Liver (tissue), 9 donors: Measurements from ENCODE around the gene MPND. TPM values are rescaled to one million over a fixed set of nuclear protein-coding genes. Genes with fewer than 3 reads are reported as not detected.
A peak's percentile ranks its signal among the peaks of the same experiment; 100 is the strongest.

Experiments used
- DNase-seq: peaks from one replicate; pipeline ENCODE4 v3.0.0-alpha.2; 2017; ENCODE audit warnings: low spot score
- H3K27ac ChIP-seq, 2 donors: one replicate each; pipeline ENCODE4 v1.7.0; 2013; ENCODE audit warnings: inconsistent platforms in 2 of 2, low read length in 2 of 2, control low read depth in 1 of 2, low read depth in 1 of 2, mild to moderate bottlenecking in 1 of 2
- H3K27me3 ChIP-seq, 4 donors: one replicate each; pipeline versions ENCODE4 v1.6.1 to v1.7.0; 2013; ENCODE audit warnings: low read length in 3 of 4, inconsistent platforms in 1 of 4, mild to moderate bottlenecking in 1 of 4, moderate library complexity in 1 of 4; ENCODE audit not compliant: control insufficient read depth in 4 of 4, insufficient read depth in 4 of 4
- H3K36me3 ChIP-seq, 4 donors: one replicate each; pipeline versions ENCODE4 v1.6.1 to v1.7.0; 2013; ENCODE audit warnings: low read length in 3 of 4, mild to moderate bottlenecking in 3 of 4, low read depth in 1 of 4, moderate library complexity in 1 of 4; ENCODE audit not compliant: control insufficient read depth in 4 of 4, insufficient read depth in 3 of 4
- H3K4me1 ChIP-seq, 4 donors: one replicate each; pipeline versions ENCODE4 v1.6.1 to v1.7.0; 2013; ENCODE audit warnings: low read length in 3 of 4, mild to moderate bottlenecking in 3 of 4, moderate library complexity in 1 of 4; ENCODE audit not compliant: control insufficient read depth in 4 of 4, insufficient read depth in 4 of 4
- H3K4me3 ChIP-seq, 3 donors: one replicate each; pipeline versions ENCODE4 v1.6.1 to v1.7.0; 2013; ENCODE audit warnings: low read length in 3 of 3, control low read depth in 1 of 3, low read depth in 1 of 3, mild to moderate bottlenecking in 1 of 3
- H3K9ac ChIP-seq, 2 donors: one replicate each; pipeline ENCODE4 v1.7.0; 2013; ENCODE audit warnings: low read length in 2 of 2, mild to moderate bottlenecking in 2 of 2, moderate library complexity in 2 of 2, control low read depth in 1 of 2, low read depth in 1 of 2
- H3K9me3 ChIP-seq, 4 donors: one replicate each; pipeline versions ENCODE4 v1.6.1 to v1.7.0; 2013; ENCODE audit warnings: low read length in 3 of 4; ENCODE audit not compliant: control insufficient read depth in 4 of 4
- EGR1 ChIP-seq, 2 donors: IDR thresholded peaks; 2 replicates each; pipeline ENCODE4 v1.6.1; 2016 to 2018; ENCODE audit warnings: antibody characterized with exemption in 2 of 2, low read depth in 2 of 2
- FOXA1 ChIP-seq: IDR thresholded peaks from 2 replicates; pipeline ENCODE4 v1.6.1; 2016; ENCODE audit warnings: antibody characterized with exemption
- FOXA2 ChIP-seq: IDR thresholded peaks from 2 replicates; pipeline ENCODE4 v1.6.1; 2016; ENCODE audit warnings: antibody characterized with exemption
- HNF4A ChIP-seq, 2 donors: conservative IDR thresholded peaks; 2 replicates each; pipeline ENCODE4 v1.6.1; 2016; ENCODE audit warnings: antibody characterized with exemption in 2 of 2, mild to moderate bottlenecking in 2 of 2
- HNF4G ChIP-seq: IDR thresholded peaks from 2 replicates; pipeline ENCODE4 v1.6.1; 2016; ENCODE audit warnings: antibody characterized with exemption
- JUND ChIP-seq, 2 donors: IDR thresholded peaks; 2 replicates each; pipeline ENCODE4 v1.6.1; 2016; ENCODE audit warnings: antibody characterized with exemption in 2 of 2
- NR2F2 ChIP-seq: IDR thresholded peaks from 2 replicates; pipeline ENCODE4 v1.6.1; 2016; ENCODE audit warnings: antibody characterized with exemption
- RAD21 ChIP-seq, 2 donors: IDR thresholded peaks; 2 replicates each; pipeline ENCODE4 v1.6.1; 2016; ENCODE audit warnings: antibody characterized with exemption in 2 of 2, mild to moderate bottlenecking in 2 of 2
- REST ChIP-seq: IDR thresholded peaks from 2 replicates; pipeline ENCODE4 v1.6.1; 2016; ENCODE audit warnings: antibody characterized with exemption, mild to moderate bottlenecking
- RXRA ChIP-seq, 2 donors: IDR thresholded peaks; 2 replicates each; pipeline ENCODE4 v1.6.1; 2017 to 2018; ENCODE audit warnings: antibody characterized with exemption in 2 of 2, mild to moderate bottlenecking in 1 of 2
- SP1 ChIP-seq: IDR thresholded peaks from 2 replicates; pipeline ENCODE4 v1.6.1; 2018; ENCODE audit warnings: antibody characterized with exemption, mild to moderate bottlenecking
- TAF1 ChIP-seq: conservative IDR thresholded peaks from 2 replicates; pipeline ENCODE4 v1.6.1; 2016; ENCODE audit warnings: antibody characterized with exemption, mild to moderate bottlenecking
- YY1 ChIP-seq: IDR thresholded peaks from 2 replicates; pipeline ENCODE4 v1.6.1; 2016; ENCODE audit warnings: antibody characterized with exemption, mild to moderate bottlenecking
- WGBS: extraction: QIAGEN DNeasy Blood & Tissue Kit; methylation state at CpG from one replicate; pipeline ENCODE4 v1.1.7; 2013; 5-methylcytosine and 5-hydroxymethylcytosine counted together
- polyA plus RNA-seq, 2 donors: library from polyadenylated mRNA; stranded (reverse) in 1 of 2; unstranded in 1 of 2; fragments of 200-250 nt in 1 of 2; fragments of >200 nt in 1 of 2; fragmentation: Nextera tagmentation in 1 of 2; extraction: Ambion mirVana in 1 of 2; gene quantifications; one replicate each; pipeline versions ENCODE4 v1.2.1 to v1.2.3, GENCODE V29; 2013 to 2015
- total RNA-seq, 2 donors: library from RNA; depleted of rRNA; stranded (reverse); fragments of >200 nt; gene quantifications; one replicate each; pipeline ENCODE4 v1.2.3, GENCODE V29; 2014
- TF ChIP-seq, protein P1 (sequence below): IDR thresholded peaks from 2 replicates; pipeline ENCODE4 v1.6.1; 2016; ENCODE audit warnings: antibody characterized with exemption
- TF ChIP-seq, protein P2 (sequence below): IDR thresholded peaks from 2 replicates; pipeline ENCODE4 v1.6.1; 2016; ENCODE audit warnings: antibody characterized with exemption
- TF ChIP-seq, protein P3 (sequence below): IDR thresholded peaks from 2 replicates; pipeline ENCODE4 v1.6.1; 2016; ENCODE audit warnings: antibody characterized with exemption
- donor health status: healthy.
- donor health status: healthy.
- donor health status: healthy.
- donor health status: healthy.
- donor health status: healthy.

Gene MPND
- total and polyA plus RNA-seq, 4 donors = 4.7 to 9.9 (median 9.2) TPM

GRCh38 chr19:4358709-4359626 lies 15.6 kb downstream of the MPND start:
- H3K27me3 ChIP-seq = no peaks in the 10 kb centered on the region
- no peaks in the 10 kb centered on the region for H3K9me3 ChIP-seq
- H3K4me1 ChIP-seq = peaks cover 0 to 4% (median 0%) of the 10 kb centered on the region in 4 donors
- TF ChIP-seq SP1 = no peak
- no peak for TF ChIP-seq RAD21 (IDR thresholded peaks at IDR 0.05)
- no peak for TF ChIP-seq FOXA1
- TF ChIP-seq, protein P1, sequence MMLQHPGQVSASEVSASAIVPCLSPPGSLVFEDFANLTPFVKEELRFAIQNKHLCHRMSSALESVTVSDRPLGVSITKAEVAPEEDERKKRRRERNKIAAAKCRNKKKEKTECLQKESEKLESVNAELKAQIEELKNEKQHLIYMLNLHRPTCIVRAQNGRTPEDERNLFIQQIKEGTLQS = no peak
- TF ChIP-seq REST = no peak
- no peak for TF ChIP-seq HNF4G
- no peak for TF ChIP-seq YY1
- no peak overlapping the region for H3K9ac ChIP-seq
- H3K36me3 ChIP-seq = peaks cover 4 to 52% (median 27%) of the 10 kb centered on the region in 4 donors
- H3K27ac ChIP-seq = no peak overlapping the region
- 86% methylated on average over 25 of the region's 25 CpGs for WGBS
- no peak overlapping the region for H3K4me3 ChIP-seq
- DNase-seq = peak; percentile 30

- no peak overlapping the region for H3K9ac ChIP-seq
- H3K9me3 ChIP-seq = no peaks in the 10 kb centered on the region
- peak; percentile 31 for DNase-seq
- H3K27ac ChIP-seq = no peak overlapping the region
- WGBS = 84% methylated on average over 13 of the region's 13 CpGs
- no peaks in the 10 kb centered on the region for H3K27me3 ChIP-seq
- peaks cover 4 to 56% (median 28%) of the 10 kb centered on the region in 4 donors for H3K36me3 ChIP-seq
- peaks cover 0 to 4% (median 0%) of the 10 kb centered on the region in 4 donors for H3K4me1 ChIP-seq
- no peak overlapping the region for H3K4me3 ChIP-seq
- TF ChIP-seq HNF4A (conservative IDR thresholded peaks at IDR 0.05) = no peak
- TF ChIP-seq HNF4G = no peak
- no peak for TF ChIP-seq YY1
- no peak for TF ChIP-seq JUND (IDR thresholded peaks at IDR 0.05)
- no peak for TF ChIP-seq TAF1
- no peak for TF ChIP-seq REST
- TF ChIP-seq EGR1 (IDR thresholded peaks at IDR 0.05; ENCODE audit: low read depth in 2 of 2) = no peak
- TF ChIP-seq SP1 = no peak
- TF ChIP-seq, protein P2, sequence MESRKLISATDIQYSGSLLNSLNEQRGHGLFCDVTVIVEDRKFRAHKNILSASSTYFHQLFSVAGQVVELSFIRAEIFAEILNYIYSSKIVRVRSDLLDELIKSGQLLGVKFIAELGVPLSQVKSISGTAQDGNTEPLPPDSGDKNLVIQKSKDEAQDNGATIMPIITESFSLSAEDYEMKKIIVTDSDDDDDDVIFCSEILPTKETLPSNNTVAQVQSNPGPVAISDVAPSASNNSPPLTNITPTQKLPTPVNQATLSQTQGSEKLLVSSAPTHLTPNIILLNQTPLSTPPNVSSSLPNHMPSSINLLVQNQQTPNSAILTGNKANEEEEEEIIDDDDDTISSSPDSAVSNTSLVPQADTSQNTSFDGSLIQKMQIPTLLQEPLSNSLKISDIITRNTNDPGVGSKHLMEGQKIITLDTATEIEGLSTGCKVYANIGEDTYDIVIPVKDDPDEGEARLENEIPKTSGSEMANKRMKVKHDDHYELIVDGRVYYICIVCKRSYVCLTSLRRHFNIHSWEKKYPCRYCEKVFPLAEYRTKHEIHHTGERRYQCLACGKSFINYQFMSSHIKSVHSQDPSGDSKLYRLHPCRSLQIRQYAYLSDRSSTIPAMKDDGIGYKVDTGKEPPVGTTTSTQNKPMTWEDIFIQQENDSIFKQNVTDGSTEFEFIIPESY = no peak
- no peak for TF ChIP-seq NR2F2
- no peak for TF ChIP-seq RXRA (IDR thresholded peaks at IDR 0.05)
- TF ChIP-seq RAD21 (IDR thresholded peaks at IDR 0.05) = no peak
- no peak for TF ChIP-seq FOXA2
- no peak for TF ChIP-seq FOXA1
- TF ChIP-seq, protein P1 = no peak
- TF ChIP-seq, protein P3, sequence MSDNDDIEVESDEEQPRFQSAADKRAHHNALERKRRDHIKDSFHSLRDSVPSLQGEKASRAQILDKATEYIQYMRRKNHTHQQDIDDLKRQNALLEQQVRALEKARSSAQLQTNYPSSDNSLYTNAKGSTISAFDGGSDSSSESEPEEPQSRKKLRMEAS = no peak
Observed at GRCh38 chr19:4359627-4360000, 16.3 kb downstream of the MPND start.
